Activated naive CD4-positive, alpha-beta T cell treated with anti-CD3 and anti-CD28 coated beads for 36 hours (primary cell): ENCODE data around the gene AXL. TPM values are rescaled to one million over a fixed set of nuclear protein-coding genes. Genes with fewer than 3 reads are reported as not detected.

ENCODE experiments used
- CTCF ChIA-PET: fragments of 350-600 bp; sonication (Branson Sonifier 250); formaldehyde crosslinking; loops from one replicate; lab custom pipeline; 2021; ENCODE audit warnings: antibody characterized with exemption; lab: Charles Lee
- DNase-seq: peaks from one replicate; pipeline ENCODE4 v3.0.0-alpha.2; 2020
- H3K27ac Mint-ChIP-seq: one replicate; pipeline ENCODE4 v1.8.0; 2021; ENCODE audit warnings: mild to moderate bottlenecking, mixed read lengths
- H3K27me3 Mint-ChIP-seq: one replicate; pipeline ENCODE4 v1.8.0; 2021; ENCODE audit warnings: low read depth, mixed read lengths
- H3K36me3 Mint-ChIP-seq: one replicate; pipeline ENCODE4 v1.8.0; 2021; ENCODE audit warnings: low read depth, mixed read lengths
- H3K4me1 Mint-ChIP-seq: one replicate; pipeline ENCODE4 v1.8.0; 2021; ENCODE audit warnings: low read depth, mixed read lengths
- H3K4me3 Mint-ChIP-seq: one replicate; pipeline ENCODE4 v1.8.0; 2021; ENCODE audit warnings: mild to moderate bottlenecking, moderate library complexity, mixed read lengths
- H3K9me3 Mint-ChIP-seq: one replicate; pipeline ENCODE4 v1.8.0; 2021; ENCODE audit warnings: mixed read lengths
- intact Hi-C: fragments of 100-400 bp; cut with micrococcal nuclease; formaldehyde crosslinking; loops from one replicate; pipeline ENCODE4 v1.15.1; 2023
- total RNA-seq, 2 experiments: library from RNA; stranded (reverse); gene quantifications; one replicate each; pipeline ENCODE4 v1.2.3, GENCODE V29; 2021

Gene AXL
- total RNA-seq, 2 experiments from 2014 or later, result 0.10 TPM; not detected in 1

- no peaks in the 10 kb centered on the region for H3K9me3 Mint-ChIP-seq
- H3K27ac Mint-ChIP-seq, result peak overlapping the region; percentile 96
- H3K4me3 Mint-ChIP-seq, result peak overlapping the region; percentile 95
- no peaks in the 10 kb centered on the region for H3K27me3 Mint-ChIP-seq
- CTCF ChIA-PET, result interaction anchor here (0.6 to 2.7 kb wide), 22 partner anchors 8 to 558 kb away, joined by 3 to 32 read pairs (median 4); partner anchors contain the start of genes ACTMAP, HNRNPUL1 and SNRPA
- intact Hi-C loops, result loop anchor here (1.0 to 5.0 kb wide), 7 partner anchors 45 to 334 kb away; partner anchors contain the start of gene DMAC2
- H3K36me3 Mint-ChIP-seq, result peaks cover 44% of the 10 kb centered on the region
- DNase-seq, result peak; percentile 98
- peaks cover 85% of the 10 kb centered on the region for H3K4me1 Mint-ChIP-seq
Measured at GRCh38 chr19:41308450-41309179, 89.6 kb downstream of the AXL start.

DNA sequence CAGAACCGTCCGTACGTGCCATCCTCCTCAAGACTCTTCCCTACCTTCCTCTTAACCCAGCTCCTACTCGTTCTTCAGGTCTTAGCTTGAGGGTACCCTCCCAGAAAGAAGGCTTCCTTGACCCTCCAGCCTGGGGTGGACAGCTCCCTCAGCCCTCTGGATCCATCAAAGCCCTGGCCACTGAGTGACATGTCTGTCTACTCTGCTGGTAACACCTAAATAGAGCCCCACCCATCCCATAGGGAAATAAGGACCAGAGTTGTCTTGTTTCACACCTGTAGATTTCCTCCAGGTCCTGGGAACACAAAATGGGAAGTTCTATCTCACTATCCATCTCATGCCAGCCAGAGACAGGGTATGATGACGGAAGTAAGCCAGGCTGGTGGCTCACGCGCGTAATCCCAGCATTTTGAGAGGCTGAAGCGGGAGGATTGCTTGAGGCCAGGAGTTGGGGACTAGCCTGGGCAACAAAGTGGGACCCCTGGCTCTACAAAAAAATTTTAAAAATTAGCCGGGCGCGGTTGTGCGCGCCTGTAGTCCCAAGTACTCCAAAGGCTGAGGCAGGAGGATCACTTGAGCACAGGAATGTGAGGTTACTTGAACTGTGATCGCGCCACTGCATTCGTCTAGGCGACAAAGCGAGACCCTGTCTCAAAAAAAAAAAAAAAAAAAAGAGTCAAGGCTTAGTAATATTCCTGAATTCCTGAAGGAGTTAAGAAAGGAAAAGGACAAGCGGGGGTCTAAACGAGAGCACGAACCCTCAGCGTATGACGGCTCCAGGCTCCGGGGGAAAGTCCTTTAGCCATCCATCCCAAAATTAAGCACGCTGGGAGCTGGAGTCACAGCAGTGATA, 90.4 kb downstream of the AXL start:
- Mint-ChIP-seq H3K36me3 (peaks cover 38% of the 10 kb centered on the region), H3K27me3 (no peaks in the 10 kb centered on the region), H3K27ac (peak overlapping the region; percentile 96), H3K9me3 (no peaks in the 10 kb centered on the region), H3K4me3 (peak overlapping the region; percentile 95), H3K4me1 (peaks cover 78% of the 10 kb centered on the region)
- intact Hi-C loops, result loop anchor here (1.0 to 5.0 kb wide), 5 partner anchors 19 to 335 kb away; partner anchors contain the start of gene DMAC2
- no peak for DNase-seq
- CTCF ChIA-PET, result interaction anchor here (0.6 to 2.7 kb wide), 23 partner anchors 8 to 559 kb away, joined by 3 to 32 read pairs (median 4); partner anchors contain the start of genes ACTMAP, HNRNPUL1 and SNRPA

GRCh38 chr19:41310033-41310831, 91.2 kb downstream of the AXL start, which contains the start of gene CCDC97:
TSS of gene CCDC97 (plus strand) at chr19:41310172. CDS start at chr19:41310311, 139 bp downstream.
- H3K4me3 Mint-ChIP-seq, result peak within 1 kb of the TSS; percentile 95
- peaks cover 70% of the 10 kb centered on the region for H3K4me1 Mint-ChIP-seq
- peak; percentile 90 for DNase-seq
- H3K36me3 Mint-ChIP-seq, result peaks cover 31% of the 10 kb centered on the region
- no peaks in the 10 kb centered on the region for H3K27me3 Mint-ChIP-seq
- peak within 1 kb of the TSS; percentile 96 for H3K27ac Mint-ChIP-seq
- no peaks in the 10 kb centered on the region for H3K9me3 Mint-ChIP-seq
- CTCF ChIA-PET, result interaction anchor here (0.6 to 1.7 kb wide), 4 partner anchors 42 to 108 kb away, joined by 3 to 4 read pairs (median 3); no protein-coding TSS in a partner anchor
- intact Hi-C loops, result loop anchor here (1.0 kb wide), 1 partner anchor 18 kb away; no protein-coding TSS in a partner anchor

- peaks cover 29% of the 10 kb centered on the region for H3K36me3 Mint-ChIP-seq
- DNase-seq, result no peak
- H3K27me3 Mint-ChIP-seq, result no peaks in the 10 kb centered on the region
- intact Hi-C loops, result no loop called here
- H3K4me3 Mint-ChIP-seq, result peak overlapping the region; percentile 95
- no peak overlapping the region for H3K27ac Mint-ChIP-seq
- no peaks in the 10 kb centered on the region for H3K9me3 Mint-ChIP-seq
- CTCF ChIA-PET, result interaction anchor here (0.7 to 1.7 kb wide), 3 partner anchors 10 to 253 kb away, joined by 3 read pairs; no protein-coding TSS in a partner anchor
- H3K4me1 Mint-ChIP-seq, result peaks cover 64% of the 10 kb centered on the region
Measured at GRCh38 chr19:41311072-41311471, 92.0 kb downstream of the AXL start.

Other genes starting within 250 kb of the AXL start
- not detected for gene CYP2B6, start 227.9 kb upstream of the AXL start, total RNA-seq
- not detected for gene CYP2A13, start 130.8 kb upstream of the AXL start, total RNA-seq
- not detected for gene CYP2F1, start 104.8 kb upstream of the AXL start, total RNA-seq
- gene CYP2S1, start 26.0 kb upstream of the AXL start, total RNA-seq, result 1 to 10 TPM in 1 of 2 experiments, under 1 TPM in 1; 0.79 to 1.9 TPM
- 100 to 1,000 TPM; 298 to 301 TPM for gene HNRNPUL1, start 45.1 kb downstream of the AXL start, total RNA-seq
- 10 to 100 TPM; 14.9 to 15.8 TPM for gene CCDC97, start 90.9 kb downstream of the AXL start, total RNA-seq
- 10 to 100 TPM; 94.4 to 95.6 TPM for gene TGFB1, start 134.7 kb downstream of the AXL start, total RNA-seq
- 1 to 10 TPM; 3.5 to 4.1 TPM for gene B9D2, start 144.9 kb downstream of the AXL start, total RNA-seq
- 1 to 10 TPM; 5.6 to 5.7 TPM for gene TMEM91, start 157.3 kb downstream of the AXL start, total RNA-seq
- 10 to 100 TPM; 47.5 to 51.7 TPM for gene EXOSC5, start 178.1 kb downstream of the AXL start, total RNA-seq
- gene BCKDHA, start 178.6 kb downstream of the AXL start, total RNA-seq, result 10 to 100 TPM; 18.2 to 21.7 TPM
- under 1 TPM in 1 of 2 experiments, not detected in 1; 0.29 TPM for gene B3GNT8, start 208.2 kb downstream of the AXL start, total RNA-seq
- gene DMAC2, start 220.7 kb downstream of the AXL start, total RNA-seq, result 10 to 100 TPM; 51.5 to 53.8 TPM
- gene ERICH4, start 223.9 kb downstream of the AXL start, total RNA-seq, result not detected